Inflammatory macrophage treated with lipopolysaccharide for 1 hour (primary cell): ENCODE measurements around the gene CYB561A3.

ENCODE experiments used
- DNase-seq, 2 donors: peaks; one replicate each; pipeline ENCODE4 v3.0.0-alpha.2; 2020 to 2022

CYB561A3 gene

GRCh38 chr11:61368646-61369045 is 7.0 kb upstream of the CYB561A3 start:
- DNase-seq = peak in 1 of 2 donors; percentile 72

GRCh38 chr11:61367406-61367805 is 5.7 kb upstream of the CYB561A3 start:
- no peak for DNase-seq

- no peak for DNase-seq
These were observed 2.5 kb upstream of the CYB561A3 start for GRCh38 chr11:61364012-61364675.

GRCh38 chr11:61362542-61362875 is 827 bp upstream of the CYB561A3 start:
- peak in 1 of 2 donors; percentile 39 for DNase-seq

GRCh38 chr11:61361237-61361740 is 393 bp downstream of the CYB561A3 start:
- DNase-seq = no peak

- no peak for DNase-seq
These were observed 2.2 kb downstream of the CYB561A3 start for GRCh38 chr11:61359516-61359915.

GRCh38 chr11:61358566-61358965 is 3.1 kb downstream of the CYB561A3 start:
- no peak for DNase-seq

GRCh38 chr11:61357894-61358239 is 3.8 kb downstream of the CYB561A3 start:
- DNase-seq = peak in 1 of 2 donors; percentile 67

- DNase-seq = peak; percentile 78 to 90
These were observed 4.3 kb downstream of the CYB561A3 start for GRCh38 chr11:61357233-61357893.

GRCh38 chr11:61356706-61357105 is 5.0 kb downstream of the CYB561A3 start:
- no peak for DNase-seq

GRCh38 chr11:61354208-61354607 is 7.5 kb downstream of the CYB561A3 start:
- DNase-seq = no peak

GRCh38 chr11:61353131-61354067 is 8.3 kb downstream of the CYB561A3 start:
- no peak for DNase-seq

GRCh38 chr11:61352038-61352437 is 9.6 kb downstream of the CYB561A3 start:
- no peak for DNase-seq

GRCh38 chr11:61350803-61351202 is 10.9 kb downstream of the CYB561A3 start:
- DNase-seq = no peak

- DNase-seq = no peak
These were observed 11.3 kb downstream of the CYB561A3 start for GRCh38 chr11:61350336-61350735.

GRCh38 chr11:61349916-61350315 is 11.8 kb downstream of the CYB561A3 start:
- no peak for DNase-seq

- no peak for DNase-seq
These were observed 12.4 kb downstream of the CYB561A3 start for GRCh38 chr11:61349189-61349751.

- peak; percentile 88 to 92 for DNase-seq
These were observed 13.7 kb downstream of the CYB561A3 start for GRCh38 chr11:61347916-61348461.

- no peak for DNase-seq
These were observed 15.5 kb downstream of the CYB561A3 start for GRCh38 chr11:61345954-61346843.

GRCh38 chr11:61345170-61345610 is 16.5 kb downstream of the CYB561A3 start:
- no peak for DNase-seq
